CD4-positive, CD25-positive, alpha-beta regulatory T cell (primary cell): Measurements from ENCODE around the gene GADD45GIP1. TPM values are rescaled to one million over a fixed set of nuclear protein-coding genes. Genes with fewer than 3 reads are reported as not detected.
A peak's percentile ranks its signal among the peaks of the same experiment; 100 is the strongest.

Experiments
- ATAC-seq, 2 donors: fragments of 150-1000 bp; cut with Tn5 transposase; one replicate each; pipeline ENCODE4 v1.10.0; 2021; ENCODE audit warnings: low read depth in 2 of 2, moderate number of reproducible peaks in 2 of 2, moderate library complexity in 1 of 2
- DNase-seq, 3 donors: peaks; one replicate each; pipeline versions ENCODE4 v3.0.0 to v3.0.0-alpha.2; 2012 to 2022; ENCODE audit warnings: mixed read lengths in 1 of 3
- H3K27ac ChIP-seq: one replicate; pipeline ENCODE4 v1.7.0; 2013; ENCODE audit warnings: mild to moderate bottlenecking, low read length; ENCODE audit not compliant: insufficient read depth, poor library complexity, severe bottlenecking
- H3K27me3 ChIP-seq: one replicate; pipeline ENCODE4 v1.7.0; 2013; ENCODE audit warnings: low read length; ENCODE audit not compliant: control insufficient read depth, insufficient read depth
- H3K36me3 ChIP-seq: one replicate; pipeline ENCODE4 v1.7.0; 2013; ENCODE audit warnings: mild to moderate bottlenecking, low read length, moderate library complexity; ENCODE audit not compliant: control insufficient read depth, insufficient read depth
- H3K4me1 ChIP-seq: 2 replicates; pipeline ENCODE4 v1.7.0; 2013; ENCODE audit warnings: mild to moderate bottlenecking, low read length; ENCODE audit not compliant: insufficient read depth, control insufficient read depth, poor library complexity, severe bottlenecking
- H3K4me3 ChIP-seq: one replicate; pipeline ENCODE4 v1.7.0; 2013; ENCODE audit warnings: low read depth, mild to moderate bottlenecking, low read length, moderate library complexity
- H3K9me3 ChIP-seq, 2 experiments: 1 replicate in 1 of 2; 2 replicates in 1 of 2; pipeline ENCODE4 v1.7.0; 2013; ENCODE audit warnings: low read length in 2 of 2, mild to moderate bottlenecking in 1 of 2, moderate library complexity in 1 of 2; ENCODE audit not compliant: control insufficient read depth in 2 of 2
- H3K27ac Mint-ChIP-seq, 3 donors: one replicate each; pipeline ENCODE4 v1.8.0; 2020 to 2022; ENCODE audit warnings: mild to moderate bottlenecking in 3 of 3, mixed read lengths in 3 of 3, moderate library complexity in 2 of 3
- H3K27me3 Mint-ChIP-seq: one replicate; pipeline ENCODE4 v1.8.0; 2022; ENCODE audit warnings: mild to moderate bottlenecking, mixed read lengths
- H3K36me3 Mint-ChIP-seq: one replicate; pipeline ENCODE4 v1.8.0; 2020; ENCODE audit warnings: mixed read lengths
- H3K4me1 Mint-ChIP-seq, 4 donors: one replicate each; pipeline ENCODE4 v1.8.0; 2020 to 2022; ENCODE audit warnings: mixed read lengths in 4 of 4, mild to moderate bottlenecking in 1 of 4
- H3K4me3 Mint-ChIP-seq, 4 donors: one replicate each; pipeline ENCODE4 v1.8.0; 2020 to 2022; ENCODE audit warnings: mild to moderate bottlenecking in 4 of 4, mixed read lengths in 4 of 4, moderate library complexity in 3 of 4
- H3K9me3 Mint-ChIP-seq, 7 donors: one replicate each; pipeline ENCODE4 v1.8.0; 2020 to 2022; ENCODE audit warnings: mixed read lengths in 7 of 7, mild to moderate bottlenecking in 3 of 7, moderate library complexity in 2 of 7
- polyA plus RNA-seq, 4 donors: library from polyadenylated mRNA; unstranded; fragments of 300-500 nt; fragmentation: Illumina TruSeq; gene quantifications; one replicate each; pipeline ENCODE4 v1.2.3, GENCODE V29; 2021
- total RNA-seq: library from RNA; stranded (reverse); gene quantifications from one replicate; pipeline ENCODE4 v1.2.3, GENCODE V29; 2022

Gene GADD45GIP1
- total and polyA plus RNA-seq, 5 donors from 2014 or later, result 7.4 to 71.9 (median 65.3) TPM

GRCh38 chr19:12940897-12941296 is 16.1 kb downstream of the GADD45GIP1 start:
- H3K36me3 Mint-ChIP-seq, result peaks cover 30% of the 10 kb centered on the region

GRCh38 chr19:12939975-12940423 is 17.0 kb downstream of the GADD45GIP1 start:
- Mint-ChIP-seq H3K27ac (peak overlapping the region; percentile 61 to 98 (median 96)), H3K27me3 (no peaks in the 10 kb centered on the region), H3K4me1 (peaks cover 4 to 71% (median 34%) of the 10 kb centered on the region in 4 donors), H3K9me3 (peaks cover 0 to 2% (median 0%) of the 10 kb centered on the region in 7 donors), H3K4me3 (peak overlapping the region; percentile 92 to 99 (median 98)), H3K36me3 (peaks cover 27% of the 10 kb centered on the region)
- no peaks in the 10 kb centered on the region for H3K9me3 ChIP-seq
- peak overlapping the region; percentile 95 for H3K4me3 ChIP-seq
- ATAC-seq, result no peak
- no peaks in the 10 kb centered on the region for H3K27me3 ChIP-seq
- no peak for DNase-seq
- peaks cover 57% of the 10 kb centered on the region for H3K4me1 ChIP-seq
- H3K36me3 ChIP-seq, result peaks cover 50% of the 10 kb centered on the region
- peak overlapping the region; percentile 84 for H3K27ac ChIP-seq

More at GRCh38 chr19:12940897-12941296, 16.1 kb downstream of the GADD45GIP1 start:
- peaks cover 4 to 79% (median 38%) of the 10 kb centered on the region in 4 donors for H3K4me1 Mint-ChIP-seq
- peaks cover 0 to 4% (median 0%) of the 10 kb centered on the region in 7 donors for H3K9me3 Mint-ChIP-seq
- Histone ChIP-seq H3K36me3 (peaks cover 50% of the 10 kb centered on the region), H3K27me3 (no peaks in the 10 kb centered on the region), H3K27ac (peak overlapping the region; percentile 84), H3K4me1 (peaks cover 61% of the 10 kb centered on the region), H3K9me3 (no peaks in the 10 kb centered on the region), H3K4me3 (no peak overlapping the region)
- peaks cover 5% of the 10 kb centered on the region for H3K27me3 Mint-ChIP-seq
- ATAC-seq (no peak), DNase-seq (no peak)
- peak overlapping the region; percentile 59 to 99 (median 79) for H3K4me3 Mint-ChIP-seq
- H3K27ac Mint-ChIP-seq, result peak overlapping the region; percentile 42 to 98 (median 79)

- Histone ChIP-seq H3K4me3 (peak overlapping the region; percentile 95), H3K36me3 (peaks cover 43% of the 10 kb centered on the region), H3K27me3 (no peaks in the 10 kb centered on the region), H3K4me1 (peaks cover 48% of the 10 kb centered on the region), H3K9me3 (no peaks in the 10 kb centered on the region), H3K27ac (peak overlapping the region; percentile 84)
- ATAC-seq (no peak), DNase-seq (peak in 1 of 3 donors; percentile 56)
- Mint-ChIP-seq H3K9me3 (peaks cover 0 to 2% (median 0%) of the 10 kb centered on the region in 7 donors), H3K27me3 (no peaks in the 10 kb centered on the region), H3K4me1 (peaks cover 0 to 69% (median 33%) of the 10 kb centered on the region in 4 donors), H3K36me3 (peaks cover 23% of the 10 kb centered on the region), H3K4me3 (peak overlapping the region; percentile 92 to 99 (median 98)), H3K27ac (peak overlapping the region; percentile 96 to 98 (median 97))
Observed at GRCh38 chr19:12938779-12939601, 18.0 kb downstream of the GADD45GIP1 start.

DNA sequence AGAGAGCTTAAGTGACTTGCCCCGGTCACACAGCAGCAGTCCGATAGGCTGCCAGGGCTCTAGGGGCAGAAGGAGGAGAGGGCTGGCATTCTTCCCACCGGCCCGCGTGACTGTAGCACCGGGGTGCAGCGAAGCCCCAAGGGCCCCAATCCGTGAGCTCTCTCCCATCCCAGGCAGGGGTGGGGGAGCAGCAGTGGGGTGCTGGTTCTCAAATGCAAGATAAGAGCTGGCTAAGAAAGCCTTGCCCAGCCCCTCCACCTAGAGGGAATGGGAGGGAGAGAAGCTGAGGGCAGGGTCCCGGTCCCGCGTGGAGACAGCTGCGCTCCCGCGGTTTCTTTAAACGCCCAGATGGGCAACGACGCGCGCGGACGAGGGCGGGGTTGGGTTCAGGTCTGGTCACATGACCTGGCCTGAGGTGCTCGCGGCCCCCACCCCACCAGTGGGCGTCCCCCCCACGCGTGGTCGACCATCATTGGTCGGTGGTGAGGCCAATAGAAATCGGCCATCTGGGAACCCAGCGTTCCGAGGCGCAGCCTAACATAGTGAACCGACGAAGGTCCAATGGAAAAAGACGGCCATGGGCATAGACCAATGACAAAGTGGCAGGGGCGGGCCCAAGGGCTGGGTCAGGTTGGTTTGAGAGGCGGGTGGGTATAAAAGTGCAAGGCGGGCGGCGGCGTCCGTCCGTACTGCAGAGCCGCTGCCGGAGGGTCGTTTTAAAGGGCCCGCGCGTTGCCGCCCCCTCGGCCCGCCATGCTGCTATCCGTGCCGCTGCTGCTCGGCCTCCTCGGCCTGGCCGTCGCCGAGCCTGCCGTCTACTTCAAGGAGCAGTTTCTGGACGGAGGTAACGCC is 18.9 kb downstream of the GADD45GIP1 start, which contains the start of gene CALR:
CALR (plus strand) TSS at position 683 of the 852 bp plus-strand sequence; CDS start at position 754, 71 bp downstream.
- Histone ChIP-seq H3K4me3 (peak within 1 kb of the TSS; percentile 95), H3K27ac (peak within 1 kb of the TSS; percentile 84), H3K27me3 (no peaks in the 10 kb centered on the region), H3K36me3 (peaks cover 35% of the 10 kb centered on the region), H3K9me3 (no peaks in the 10 kb centered on the region), H3K4me1 (peaks cover 48% of the 10 kb centered on the region)
- peak within 1 kb of the TSS; percentile 96 to 98 (median 97) for H3K27ac Mint-ChIP-seq
- peaks cover 18% of the 10 kb centered on the region for H3K36me3 Mint-ChIP-seq
- H3K9me3 Mint-ChIP-seq, result peaks cover 0 to 2% (median 0%) of the 10 kb centered on the region in 7 donors
- DNase-seq, result peak; percentile 99 to 100 (median 100)
- H3K4me3 Mint-ChIP-seq, result peak within 1 kb of the TSS; percentile 92 to 99 (median 98)
- H3K4me1 Mint-ChIP-seq, result peaks cover 0 to 70% (median 31%) of the 10 kb centered on the region in 4 donors
- H3K27me3 Mint-ChIP-seq, result no peaks in the 10 kb centered on the region
- peak; percentile 92 to 95 for ATAC-seq

DNA sequence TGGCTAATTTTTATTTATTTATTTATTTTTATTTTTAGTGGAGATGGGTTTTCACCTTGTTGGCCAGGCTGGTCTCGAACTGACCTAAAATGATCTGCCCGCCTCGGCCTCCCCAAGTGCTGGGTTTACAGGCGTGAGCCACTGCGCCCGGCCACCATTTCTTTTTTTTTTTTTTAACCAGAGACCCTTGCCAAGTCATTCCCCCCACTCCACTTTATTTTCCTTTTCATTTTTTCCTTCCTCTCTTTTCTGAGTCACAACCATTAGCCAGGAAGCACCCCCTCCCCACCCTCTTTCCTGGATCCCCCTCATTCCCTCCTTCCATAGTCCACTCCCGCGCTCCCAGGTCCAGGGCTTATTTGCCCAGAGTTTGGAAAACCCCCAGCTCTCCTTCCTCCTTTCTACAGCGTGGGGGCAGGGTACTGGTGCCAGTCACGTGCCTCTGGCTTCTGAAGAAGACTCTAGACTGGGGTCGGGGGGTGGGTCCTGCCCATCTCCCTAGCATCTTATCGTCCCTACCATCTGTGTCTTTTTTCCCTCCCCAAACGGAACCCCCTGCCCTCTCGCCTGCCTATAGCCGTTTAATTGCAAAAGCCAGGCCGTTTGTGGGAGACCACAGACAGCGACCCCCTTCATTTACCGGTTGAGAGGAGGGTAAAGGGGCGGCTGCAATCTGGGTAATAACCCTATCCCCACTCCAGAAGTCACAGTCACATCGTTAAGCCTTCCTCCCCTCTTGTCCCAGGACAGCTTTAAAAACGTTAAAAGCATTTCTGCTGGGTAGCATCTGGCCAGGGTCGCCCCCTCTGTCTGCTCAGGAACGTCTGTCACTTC is 19.7 kb downstream of the GADD45GIP1 start:
- no peaks in the 10 kb centered on the region for H3K27me3 ChIP-seq
- Mint-ChIP-seq H3K4me1 (peaks cover 0 to 72% (median 38%) of the 10 kb centered on the region in 4 donors), H3K27ac (peak overlapping the region; percentile 48 to 98 (median 96)), H3K36me3 (peaks cover 21% of the 10 kb centered on the region), H3K4me3 (peak overlapping the region; percentile 92 to 99 (median 98)), H3K9me3 (peaks cover 0 to 2% (median 0%) of the 10 kb centered on the region in 7 donors), H3K27me3 (no peaks in the 10 kb centered on the region)
- H3K4me3 ChIP-seq, result peak overlapping the region; percentile 41
- ATAC-seq, result no peak
- H3K4me1 ChIP-seq, result peaks cover 55% of the 10 kb centered on the region
- H3K36me3 ChIP-seq, result peaks cover 28% of the 10 kb centered on the region
- no peak for DNase-seq
- no peaks in the 10 kb centered on the region for H3K9me3 ChIP-seq
- peak overlapping the region; percentile 84 for H3K27ac ChIP-seq

DNA sequence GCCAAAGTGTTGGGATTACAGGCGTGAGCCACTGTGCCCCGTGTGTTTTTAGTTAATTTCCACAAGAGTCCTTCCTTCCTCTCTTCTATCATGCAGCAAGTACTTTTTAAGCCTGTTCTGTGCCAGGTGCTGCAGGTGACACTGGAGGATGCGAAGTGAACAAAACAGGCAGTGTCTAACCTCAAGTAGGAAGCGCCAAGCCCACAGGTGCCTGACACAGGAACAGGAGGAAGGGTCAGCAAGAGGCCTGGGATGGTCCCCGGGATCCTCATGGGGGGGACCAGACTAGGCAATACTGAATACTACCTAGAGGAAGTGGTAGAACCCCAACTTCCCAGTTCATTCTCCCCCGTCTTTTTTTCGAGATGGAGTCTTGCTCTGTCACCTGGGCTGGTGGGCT is 20.4 kb downstream of the GADD45GIP1 start:
- H3K4me1 ChIP-seq, result peaks cover 58% of the 10 kb centered on the region
- no peak overlapping the region for H3K4me3 ChIP-seq
- Mint-ChIP-seq H3K9me3 (peaks cover 0 to 2% (median 0%) of the 10 kb centered on the region in 7 donors), H3K27ac (no peak overlapping the region), H3K4me3 (peak overlapping the region; percentile 12 to 60 (median 33)), H3K36me3 (peaks cover 21% of the 10 kb centered on the region), H3K4me1 (peaks cover 0 to 70% (median 40%) of the 10 kb centered on the region in 4 donors), H3K27me3 (no peaks in the 10 kb centered on the region)
- H3K9me3 ChIP-seq, result no peaks in the 10 kb centered on the region
- H3K36me3 ChIP-seq, result peaks cover 21% of the 10 kb centered on the region
- H3K27ac ChIP-seq, result no peak overlapping the region
- no peak for ATAC-seq
- H3K27me3 ChIP-seq, result no peaks in the 10 kb centered on the region
- DNase-seq, result peak in 1 of 3 donors; percentile 38
